HepG2 (cell line): ENCODE data around the gene WDR76. TPM values are rescaled to one million over a fixed set of nuclear protein-coding genes. Genes with fewer than 3 reads are reported as not detected.

Experiments used
- BRCA1 ChIP-seq: sonication (generic); formaldehyde crosslinking; IDR thresholded peaks from 2 replicates; pipeline ENCODE4 v1.4.0; 2020; ENCODE audit warnings: missing genetic modification reagents
- DNMT1 ChIP-seq: sonication (generic); formaldehyde crosslinking; IDR thresholded peaks from 2 replicates; pipeline ENCODE4 v1.5.1; 2020; ENCODE audit warnings: mild to moderate bottlenecking, missing genetic modification reagents
- NFATC3 ChIP-seq: sonication (generic); formaldehyde crosslinking; IDR thresholded peaks from 2 replicates; pipeline ENCODE4 v1.5.1; 2020; ENCODE audit warnings: mild to moderate bottlenecking, missing genetic modification reagents
- SSRP1 ChIP-seq: IDR thresholded peaks from 2 replicates; pipeline ENCODE4 v1.6.1; 2016; ENCODE audit warnings: control low read depth
- ZFP36L2 ChIP-seq: sonication (generic); formaldehyde crosslinking; IDR thresholded peaks from 2 replicates; pipeline ENCODE4 v1.4.0; 2020; ENCODE audit warnings: missing genetic modification reagents
- ZNF891 ChIP-seq: sonication (generic); formaldehyde crosslinking; IDR thresholded peaks from 2 replicates; pipeline ENCODE4 v1.5.0; 2020; ENCODE audit warnings: mild to moderate bottlenecking, missing genetic modification reagents
- ZSCAN31 ChIP-seq: sonication (generic); formaldehyde crosslinking; IDR thresholded peaks from 2 replicates; pipeline ENCODE4 v1.5.0; 2020; ENCODE audit warnings: low read depth, mild to moderate bottlenecking, missing genetic modification reagents
- polyA plus RNA-seq, 8 experiments: library from polyadenylated mRNA; depleted of rRNA in 3 of 8; stranded (reverse) in 7 of 8; unstranded in 1 of 8; fragments of >200 nt; fragmentation: Illumina TruSeq in 4 of 8; extraction: Trizol in 4 of 8; gene quantifications; 2 replicates each; pipeline versions ENCODE4 v1.2.1 to v1.2.3, GENCODE V29; 2011 to 2016; ENCODE audit warnings: low read depth in 4 of 8, missing spikeins in 1 of 8, mixed read lengths in 1 of 8; ENCODE audit not compliant: insufficient read depth in 1 of 8
- total RNA-seq, 5 experiments: library from RNA; depleted of rRNA; stranded (reverse); fragments of >200 nt; fragmentation: Illumina TruSeq; extraction: Trizol; gene quantifications; 2 replicates each; pipeline ENCODE4 v1.2.3, GENCODE V29; 2016; ENCODE audit warnings: low read depth in 1 of 5
- TF ChIP-seq, protein P1 (sequence below): sonication (generic); formaldehyde crosslinking; IDR thresholded peaks from 2 replicates; pipeline ENCODE4 v1.5.0; 2020; ENCODE audit warnings: mild to moderate bottlenecking, missing genetic modification reagents, borderline replicate concordance
- TF ChIP-seq, protein P2 (sequence below): sonication (generic); formaldehyde crosslinking; IDR thresholded peaks from 2 replicates; pipeline ENCODE4 v1.4.0; 2020; ENCODE audit warnings: mild to moderate bottlenecking, missing genetic modification reagents
- TF ChIP-seq, protein P3 (sequence below): IDR thresholded peaks from 2 replicates; pipeline ENCODE4 v1.6.1; 2018; ENCODE audit warnings: missing genetic modification reagents, mild to moderate bottlenecking, missing compliant biosample characterization
- TF ChIP-seq, protein P4 (sequence below), 2 experiments: IDR thresholded peaks; 2 replicates each; pipeline ENCODE4 v1.6.1; 2011 to 2012; ENCODE audit warnings: low read length in 2 of 2, borderline replicate concordance in 1 of 2, low read depth in 1 of 2, mild to moderate bottlenecking in 1 of 2, moderate library complexity in 1 of 2
- TF ChIP-seq, protein P5 (sequence below): sonication (generic); formaldehyde crosslinking; conservative IDR thresholded peaks from 2 replicates; pipeline ENCODE4 v1.4.0; 2020; ENCODE audit warnings: missing genetic modification reagents
- TF ChIP-seq, protein P6 (sequence below): sonication (generic); formaldehyde crosslinking; IDR thresholded peaks from 2 replicates; pipeline ENCODE4 v1.4.0; 2020; ENCODE audit warnings: missing genetic modification reagents, borderline replicate concordance

Gene WDR76
- total and polyA plus RNA-seq, 2 of the 13 experiments (the other 11 are each of a cell fraction or from before 2014, with no cell fraction given) = 1.1 to 9.7 TPM

DNA sequence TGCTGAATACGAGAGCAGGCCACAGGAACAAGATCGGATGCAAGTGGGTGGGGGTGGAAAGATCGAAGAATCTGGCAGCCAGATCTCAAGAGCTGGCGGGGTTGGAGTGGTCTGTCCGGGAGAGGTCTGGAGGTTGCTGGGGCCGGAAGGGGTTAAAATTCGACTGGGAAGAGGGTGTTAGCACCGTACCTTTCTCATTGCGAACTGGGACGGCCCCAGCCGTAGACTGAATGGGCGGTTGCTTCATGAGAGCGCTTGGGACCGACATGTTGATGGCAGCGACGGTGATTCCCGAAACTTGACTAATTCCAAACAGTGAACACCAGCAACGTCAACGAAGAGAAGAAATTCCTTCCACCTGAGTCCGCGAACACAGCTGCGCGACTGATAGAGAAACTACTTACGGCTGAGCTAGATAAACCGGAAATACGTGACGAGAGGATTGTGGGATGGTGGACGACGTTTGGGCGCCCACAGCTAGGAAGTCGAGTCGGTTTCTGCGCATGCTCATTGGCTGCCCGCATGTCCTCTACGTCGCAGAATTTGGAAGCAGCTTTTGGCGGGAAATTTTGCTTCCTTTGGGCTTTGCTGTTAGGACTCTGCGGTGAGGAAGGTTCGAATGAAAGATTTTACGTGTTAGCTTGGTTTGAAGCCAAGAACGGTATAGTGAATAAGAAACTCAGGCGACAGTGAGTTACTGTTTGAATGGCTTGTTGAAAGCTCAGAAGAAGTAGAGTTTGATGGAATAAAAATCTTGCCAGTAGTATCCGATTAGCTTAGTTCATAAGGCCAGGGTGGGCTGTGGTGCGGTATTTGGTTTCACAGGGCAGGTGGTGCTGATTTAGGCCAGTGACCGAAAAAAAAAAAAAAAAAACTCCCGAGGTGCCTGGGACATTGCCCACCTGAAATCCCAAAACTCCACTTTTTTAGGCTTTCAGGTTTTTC lies 2.2 kb upstream of the WDR76 start, which contains the start of gene MFAP1 (continued):
- TF ChIP-seq, protein P1, sequence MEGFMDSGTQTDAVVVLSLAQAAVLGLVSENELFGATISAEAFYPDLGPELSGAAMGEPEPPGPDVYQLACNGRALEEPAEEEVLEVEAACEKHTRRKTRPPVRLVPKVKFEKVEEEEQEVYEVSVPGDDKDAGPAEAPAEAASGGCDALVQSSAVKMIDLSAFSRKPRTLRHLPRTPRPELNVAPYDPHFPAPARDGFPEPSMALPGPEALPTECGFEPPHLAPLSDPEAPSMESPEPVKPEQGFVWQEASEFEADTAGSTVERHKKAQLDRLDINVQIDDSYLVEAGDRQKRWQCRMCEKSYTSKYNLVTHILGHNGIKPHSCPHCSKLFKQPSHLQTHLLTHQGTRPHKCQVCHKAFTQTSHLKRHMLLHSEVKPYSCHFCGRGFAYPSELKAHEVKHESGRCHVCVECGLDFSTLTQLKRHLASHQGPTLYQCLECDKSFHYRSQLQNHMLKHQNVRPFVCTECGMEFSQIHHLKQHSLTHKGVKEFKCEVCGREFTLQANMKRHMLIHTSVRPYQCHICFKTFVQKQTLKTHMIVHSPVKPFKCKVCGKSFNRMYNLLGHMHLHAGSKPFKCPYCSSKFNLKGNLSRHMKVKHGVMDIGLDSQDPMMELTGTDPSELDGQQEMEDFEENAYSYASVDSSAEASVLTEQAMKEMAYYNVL (CRISPR knock-in tag) = 0 out of 2 replicates have a peak, but pooled peaks have one; percentile 27
- TF ChIP-seq, protein P2, sequence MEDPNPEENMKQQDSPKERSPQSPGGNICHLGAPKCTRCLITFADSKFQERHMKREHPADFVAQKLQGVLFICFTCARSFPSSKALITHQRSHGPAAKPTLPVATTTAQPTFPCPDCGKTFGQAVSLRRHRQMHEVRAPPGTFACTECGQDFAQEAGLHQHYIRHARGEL = no peak
- no peak for TF ChIP-seq NFATC3 (CRISPR knock-in tag)
- no peak for TF ChIP-seq DNMT1 (CRISPR knock-in tag)
- TF ChIP-seq, protein P3, sequence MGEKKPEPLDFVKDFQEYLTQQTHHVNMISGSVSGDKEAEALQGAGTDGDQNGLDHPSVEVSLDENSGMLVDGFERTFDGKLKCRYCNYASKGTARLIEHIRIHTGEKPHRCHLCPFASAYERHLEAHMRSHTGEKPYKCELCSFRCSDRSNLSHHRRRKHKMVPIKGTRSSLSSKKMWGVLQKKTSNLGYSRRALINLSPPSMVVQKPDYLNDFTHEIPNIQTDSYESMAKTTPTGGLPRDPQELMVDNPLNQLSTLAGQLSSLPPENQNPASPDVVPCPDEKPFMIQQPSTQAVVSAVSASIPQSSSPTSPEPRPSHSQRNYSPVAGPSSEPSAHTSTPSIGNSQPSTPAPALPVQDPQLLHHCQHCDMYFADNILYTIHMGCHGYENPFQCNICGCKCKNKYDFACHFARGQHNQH (CRISPR knock-in tag) = peak; percentile 83; the same call in 1 of the 2 replicates
- TF ChIP-seq ZFP36L2 (CRISPR knock-in tag) = no peak
- TF ChIP-seq, protein P4, sequence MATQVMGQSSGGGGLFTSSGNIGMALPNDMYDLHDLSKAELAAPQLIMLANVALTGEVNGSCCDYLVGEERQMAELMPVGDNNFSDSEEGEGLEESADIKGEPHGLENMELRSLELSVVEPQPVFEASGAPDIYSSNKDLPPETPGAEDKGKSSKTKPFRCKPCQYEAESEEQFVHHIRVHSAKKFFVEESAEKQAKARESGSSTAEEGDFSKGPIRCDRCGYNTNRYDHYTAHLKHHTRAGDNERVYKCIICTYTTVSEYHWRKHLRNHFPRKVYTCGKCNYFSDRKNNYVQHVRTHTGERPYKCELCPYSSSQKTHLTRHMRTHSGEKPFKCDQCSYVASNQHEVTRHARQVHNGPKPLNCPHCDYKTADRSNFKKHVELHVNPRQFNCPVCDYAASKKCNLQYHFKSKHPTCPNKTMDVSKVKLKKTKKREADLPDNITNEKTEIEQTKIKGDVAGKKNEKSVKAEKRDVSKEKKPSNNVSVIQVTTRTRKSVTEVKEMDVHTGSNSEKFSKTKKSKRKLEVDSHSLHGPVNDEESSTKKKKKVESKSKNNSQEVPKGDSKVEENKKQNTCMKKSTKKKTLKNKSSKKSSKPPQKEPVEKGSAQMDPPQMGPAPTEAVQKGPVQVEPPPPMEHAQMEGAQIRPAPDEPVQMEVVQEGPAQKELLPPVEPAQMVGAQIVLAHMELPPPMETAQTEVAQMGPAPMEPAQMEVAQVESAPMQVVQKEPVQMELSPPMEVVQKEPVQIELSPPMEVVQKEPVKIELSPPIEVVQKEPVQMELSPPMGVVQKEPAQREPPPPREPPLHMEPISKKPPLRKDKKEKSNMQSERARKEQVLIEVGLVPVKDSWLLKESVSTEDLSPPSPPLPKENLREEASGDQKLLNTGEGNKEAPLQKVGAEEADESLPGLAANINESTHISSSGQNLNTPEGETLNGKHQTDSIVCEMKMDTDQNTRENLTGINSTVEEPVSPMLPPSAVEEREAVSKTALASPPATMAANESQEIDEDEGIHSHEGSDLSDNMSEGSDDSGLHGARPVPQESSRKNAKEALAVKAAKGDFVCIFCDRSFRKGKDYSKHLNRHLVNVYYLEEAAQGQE (IDR thresholded peaks at IDR 0.05; ENCODE audit: borderline replicate concordance in 1 of 2, low read depth in 1 of 2, low read length in 2 of 2) = peak in 1 of 2 experiments; percentile 64; a peak in 1 of 4 replicates
- peak; percentile 45; the same call in 1 of the 2 replicates for TF ChIP-seq ZSCAN31 (CRISPR knock-in tag)
- TF ChIP-seq, protein P5, sequence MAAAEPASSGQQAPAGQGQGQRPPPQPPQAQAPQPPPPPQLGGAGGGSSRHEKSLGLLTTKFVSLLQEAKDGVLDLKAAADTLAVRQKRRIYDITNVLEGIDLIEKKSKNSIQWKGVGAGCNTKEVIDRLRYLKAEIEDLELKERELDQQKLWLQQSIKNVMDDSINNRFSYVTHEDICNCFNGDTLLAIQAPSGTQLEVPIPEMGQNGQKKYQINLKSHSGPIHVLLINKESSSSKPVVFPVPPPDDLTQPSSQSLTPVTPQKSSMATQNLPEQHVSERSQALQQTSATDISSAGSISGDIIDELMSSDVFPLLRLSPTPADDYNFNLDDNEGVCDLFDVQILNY (CRISPR knock-in tag) = peak; percentile 77
- TF ChIP-seq, protein P6, sequence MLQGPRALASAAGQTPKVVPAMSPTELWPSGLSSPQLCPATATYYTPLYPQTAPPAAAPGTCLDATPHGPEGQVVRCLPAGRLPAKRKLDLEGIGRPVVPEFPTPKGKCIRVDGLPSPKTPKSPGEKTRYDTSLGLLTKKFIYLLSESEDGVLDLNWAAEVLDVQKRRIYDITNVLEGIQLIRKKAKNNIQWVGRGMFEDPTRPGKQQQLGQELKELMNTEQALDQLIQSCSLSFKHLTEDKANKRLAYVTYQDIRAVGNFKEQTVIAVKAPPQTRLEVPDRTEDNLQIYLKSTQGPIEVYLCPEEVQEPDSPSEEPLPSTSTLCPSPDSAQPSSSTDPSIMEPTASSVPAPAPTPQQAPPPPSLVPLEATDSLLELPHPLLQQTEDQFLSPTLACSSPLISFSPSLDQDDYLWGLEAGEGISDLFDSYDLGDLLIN (CRISPR knock-in tag) = peak; percentile 87
- 0 out of 2 replicates have a peak, but pooled peaks have one; percentile 30 for TF ChIP-seq SSRP1 (CRISPR knock-in tag)
- 0 out of 2 replicates have a peak, but pooled peaks have one; percentile 32 for TF ChIP-seq ZNF891 (CRISPR knock-in tag)
- TF ChIP-seq BRCA1 (CRISPR knock-in tag) = peak; percentile 69; the same call in 1 of the 2 replicates
